ENCODE measurements around the gene CAMKMT. TPM values are rescaled to one million over a fixed set of nuclear protein-coding genes. Genes with fewer than 3 reads are reported as not detected.

The CAMKMT gene
- total and polyA plus RNA-seq, 10 donors: 4.1 to 26.1 (median 11.0) TPM

DNA sequence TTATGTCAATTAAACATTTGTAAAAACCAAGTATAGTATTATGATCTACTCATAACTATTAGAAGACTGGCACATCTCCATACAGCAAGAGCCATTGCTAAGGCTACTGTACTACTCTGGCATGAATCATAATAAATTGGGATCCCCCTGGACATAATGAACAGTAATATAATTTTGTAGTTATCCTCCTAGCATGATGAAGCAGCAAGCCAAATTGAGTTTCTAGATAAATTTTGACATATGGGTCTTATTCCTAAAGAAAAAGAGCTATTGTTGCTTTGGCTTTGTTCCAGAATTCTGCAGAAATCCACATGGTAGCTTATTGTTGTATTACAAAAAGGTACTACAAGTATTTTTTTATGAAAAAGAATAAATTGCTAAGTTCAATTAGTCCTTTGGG is 204.3 kb downstream of the CAMKMT start:
- intact Hi-C loops (cut with DNase I; ENCODE audit: low total_unique reads): no loop called here
- H3K4me3 ChIP-seq: no peak overlapping the region
- no peaks in the 10 kb centered on the region for H3K27me3 ChIP-seq (replicated peaks in 1 of 7)
- no peak for DNase-seq
- no peak overlapping the region for H3K27ac ChIP-seq
- no peaks in the 10 kb centered on the region for H3K36me3 ChIP-seq
- TF ChIP-seq, protein P1, sequence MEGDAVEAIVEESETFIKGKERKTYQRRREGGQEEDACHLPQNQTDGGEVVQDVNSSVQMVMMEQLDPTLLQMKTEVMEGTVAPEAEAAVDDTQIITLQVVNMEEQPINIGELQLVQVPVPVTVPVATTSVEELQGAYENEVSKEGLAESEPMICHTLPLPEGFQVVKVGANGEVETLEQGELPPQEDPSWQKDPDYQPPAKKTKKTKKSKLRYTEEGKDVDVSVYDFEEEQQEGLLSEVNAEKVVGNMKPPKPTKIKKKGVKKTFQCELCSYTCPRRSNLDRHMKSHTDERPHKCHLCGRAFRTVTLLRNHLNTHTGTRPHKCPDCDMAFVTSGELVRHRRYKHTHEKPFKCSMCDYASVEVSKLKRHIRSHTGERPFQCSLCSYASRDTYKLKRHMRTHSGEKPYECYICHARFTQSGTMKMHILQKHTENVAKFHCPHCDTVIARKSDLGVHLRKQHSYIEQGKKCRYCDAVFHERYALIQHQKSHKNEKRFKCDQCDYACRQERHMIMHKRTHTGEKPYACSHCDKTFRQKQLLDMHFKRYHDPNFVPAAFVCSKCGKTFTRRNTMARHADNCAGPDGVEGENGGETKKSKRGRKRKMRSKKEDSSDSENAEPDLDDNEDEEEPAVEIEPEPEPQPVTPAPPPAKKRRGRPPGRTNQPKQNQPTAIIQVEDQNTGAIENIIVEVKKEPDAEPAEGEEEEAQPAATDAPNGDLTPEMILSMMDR (IDR thresholded peaks at IDR 0.05 in 8 of 11, conservative IDR thresholded peaks at IDR 0.05 in 3 of 11): no peak
- TF ChIP-seq POLR2A (IDR thresholded peaks at IDR 0.05): no peak
- no peak for TF ChIP-seq POLR2AphosphoS5 (IDR thresholded peaks at IDR 0.05)
- no peaks in the 10 kb centered on the region for H3K9me3 ChIP-seq
- H3K4me1 ChIP-seq: no peaks in the 10 kb centered on the region

DNA sequence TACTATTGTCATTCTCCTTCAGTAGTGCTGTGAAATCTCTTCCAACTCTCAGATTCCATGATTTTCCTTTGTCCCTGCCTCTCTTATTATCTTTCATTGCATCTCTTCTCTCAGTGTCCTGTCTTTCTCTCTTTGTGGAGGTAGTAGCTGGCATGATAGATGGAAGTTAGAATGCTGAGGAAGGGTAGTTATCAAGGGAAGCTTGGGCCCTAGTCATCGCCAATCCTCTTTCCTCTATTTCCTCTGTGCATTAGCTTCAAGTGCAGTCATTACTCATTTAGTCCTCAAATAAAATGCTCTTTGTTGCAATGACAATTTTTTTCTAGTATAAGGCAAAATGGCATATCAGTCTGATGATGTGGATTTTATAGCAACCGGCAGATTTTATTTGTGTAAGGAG is 207.7 kb downstream of the CAMKMT start:
- no peak overlapping the region for H3K27ac ChIP-seq
- H3K9me3 ChIP-seq: no peaks in the 10 kb centered on the region
- H3K36me3 ChIP-seq: no peaks in the 10 kb centered on the region
- H3K4me3 ChIP-seq: no peak overlapping the region
- intact Hi-C loops (cut with DNase I; ENCODE audit: low total_unique reads): no loop called here
- WGBS, 5 donors: 84 to 94% (median 89%) methylated on average over 2 of the region's 2 CpGs
- no peaks in the 10 kb centered on the region for H3K4me1 ChIP-seq
- no peaks in the 10 kb centered on the region for H3K27me3 ChIP-seq (replicated peaks in 1 of 7)
- TF ChIP-seq POLR2A (IDR thresholded peaks at IDR 0.05) (no peak), POLR2AphosphoS5 (IDR thresholded peaks at IDR 0.05) (no peak)
- TF ChIP-seq, protein P1 (IDR thresholded peaks at IDR 0.05 in 8 of 11, conservative IDR thresholded peaks at IDR 0.05 in 3 of 11): no peak
- no peak for DNase-seq

DNA sequence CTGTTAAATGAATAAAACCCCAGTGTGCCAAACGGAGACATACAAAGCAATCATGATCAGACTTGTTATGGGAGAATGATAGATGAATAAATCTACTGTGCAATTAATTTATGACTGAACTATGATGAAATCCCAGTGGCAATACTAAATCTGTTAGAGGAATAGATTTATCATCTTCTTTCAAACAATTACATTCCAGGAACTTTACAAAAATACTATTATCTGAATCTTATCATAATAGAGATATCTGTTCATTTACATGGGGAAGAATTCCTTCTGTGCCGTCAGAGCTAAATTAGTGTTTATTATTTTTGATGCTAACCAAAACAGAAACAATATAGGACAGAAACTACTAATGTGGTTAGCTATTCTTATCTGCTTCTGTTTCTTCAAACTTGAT is 208.5 kb downstream of the CAMKMT start:
- 82 to 92% (median 89%) methylated on average over 2 of the region's 2 CpGs for WGBS, 5 donors
- H3K9me3 ChIP-seq: no peaks in the 10 kb centered on the region
- H3K36me3 ChIP-seq: no peaks in the 10 kb centered on the region
- TF ChIP-seq POLR2AphosphoS5 (IDR thresholded peaks at IDR 0.05): no peak
- TF ChIP-seq, protein P1 (IDR thresholded peaks at IDR 0.05 in 8 of 11, conservative IDR thresholded peaks at IDR 0.05 in 3 of 11): no peak
- TF ChIP-seq POLR2A (IDR thresholded peaks at IDR 0.05): no peak
- no peak for DNase-seq
- H3K27me3 ChIP-seq (replicated peaks in 1 of 7): no peaks in the 10 kb centered on the region
- no peak overlapping the region for H3K27ac ChIP-seq
- no peak overlapping the region for H3K4me3 ChIP-seq
- intact Hi-C loops (cut with DNase I; ENCODE audit: low total_unique reads): no loop called here
- H3K4me1 ChIP-seq: no peaks in the 10 kb centered on the region

DNA sequence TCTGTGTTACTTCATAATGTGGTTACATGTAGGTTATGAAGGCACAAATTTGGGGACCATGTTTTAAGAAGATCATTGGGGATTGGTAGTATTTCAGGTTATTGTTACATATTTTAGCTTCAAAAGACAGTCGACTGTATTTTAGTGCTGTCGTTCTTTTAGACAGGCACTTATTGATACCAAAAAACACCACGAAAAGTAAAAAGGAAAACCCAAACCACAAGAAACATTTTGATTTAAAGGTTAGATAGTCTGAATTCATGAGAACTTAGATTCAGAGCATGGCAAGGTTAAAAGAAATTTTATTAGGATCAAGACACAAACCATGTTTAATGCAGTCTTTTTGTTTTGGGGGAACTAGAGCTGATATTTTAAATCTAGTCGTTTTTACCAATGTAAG is 209.0 kb downstream of the CAMKMT start:
- intact Hi-C loops (cut with DNase I; ENCODE audit: low total_unique reads): no loop called here
- no peaks in the 10 kb centered on the region for H3K9me3 ChIP-seq
- no peak for DNase-seq
- 51 to 64% (median 58%) methylated on average over 4 of the region's 4 CpGs for WGBS, 5 donors
- H3K27me3 ChIP-seq (replicated peaks in 1 of 7): no peaks in the 10 kb centered on the region
- TF ChIP-seq POLR2AphosphoS5 (IDR thresholded peaks at IDR 0.05) (no peak), POLR2A (IDR thresholded peaks at IDR 0.05) (no peak)
- TF ChIP-seq, protein P1 (IDR thresholded peaks at IDR 0.05 in 8 of 11, conservative IDR thresholded peaks at IDR 0.05 in 3 of 11): no peak
- H3K4me3 ChIP-seq: no peak overlapping the region
- no peak overlapping the region for H3K27ac ChIP-seq
- H3K4me1 ChIP-seq: no peaks in the 10 kb centered on the region
- no peaks in the 10 kb centered on the region for H3K36me3 ChIP-seq

Measured in spleen (tissue), 11 donors.